IMR-90 (cell line): ENCODE results near the gene PTGES2. TPM values are rescaled to one million over a fixed set of nuclear protein-coding genes. Genes with fewer than 3 reads are reported as not detected.

Experiments
- ATAC-seq: fragments of 200-7000 bp; cut with Tn5 transposase; 2 replicates; pipeline ENCODE4 v1.9.1; 2020; ENCODE audit warnings: low read depth, mild to moderate bottlenecking, moderate library complexity
- BruUV-seq: library from RNA; stranded (reverse); fragments of 400-500 nt; replicated peaks from 2 replicates; lab custom pipeline; 2021; lab: Mats Ljungman, UMichigan
- CTCF ChIA-PET: fragments of 300-600 bp; formaldehyde crosslinking; extraction: SDS; loops from one replicate; lab custom pipeline; 2021; ENCODE audit warnings: antibody characterized with exemption; lab: Yijun Ruan, JAX
- POLR2A ChIA-PET: fragments of 300-600 bp; sonication (Branson Sonifier 250); formaldehyde crosslinking; loops from one replicate; lab custom pipeline; 2022; ENCODE audit warnings: antibody characterized with exemption; ENCODE audit not compliant: unreplicated experiment; lab: Charles Lee
- DNase-seq: peaks from one replicate; pipeline ENCODE4 v3.0.0; 2013
- H2AFZ ChIP-seq: replicated peaks from 2 replicates; pipeline ENCODE3; 2013; ENCODE audit warnings: low read length, mild to moderate bottlenecking; ENCODE audit not compliant: poor library complexity
- H2AK5ac ChIP-seq: 2 replicates; pipeline ENCODE4 v1.6.1; 2013; ENCODE audit warnings: low read depth, low read length, inconsistent platforms
- H2AK9ac ChIP-seq: replicated peaks from 2 replicates; pipeline ENCODE3; 2013; ENCODE audit warnings: mild to moderate bottlenecking, low read depth, low read length, moderate library complexity; ENCODE audit not compliant: poor library complexity
- H2BK120ac ChIP-seq: 2 replicates; pipeline ENCODE4 v1.6.1; 2013; ENCODE audit warnings: low read depth, low read length, inconsistent platforms
- H2BK15ac ChIP-seq: 3 replicates; pipeline ENCODE4 v1.6.1; 2013; ENCODE audit warnings: low read depth, low read length, inconsistent platforms
- H2BK20ac ChIP-seq: 2 replicates; pipeline ENCODE4 v1.6.1; 2013; ENCODE audit warnings: low read depth, mild to moderate bottlenecking, inconsistent platforms, low read length, moderate library complexity
- H2BK5ac ChIP-seq: 2 replicates; pipeline ENCODE4 v1.6.1; 2013; ENCODE audit warnings: mild to moderate bottlenecking, low read depth, low read length, inconsistent platforms; ENCODE audit not compliant: poor library complexity, severe bottlenecking
- H3K14ac ChIP-seq: replicated peaks from 2 replicates; pipeline ENCODE4 v1.6.1; 2013; ENCODE audit warnings: low read depth, low read length, inconsistent platforms
- H3K18ac ChIP-seq: 2 replicates; pipeline ENCODE4 v1.6.1; 2013; ENCODE audit warnings: low read depth, low read length, control low read depth
- H3K23ac ChIP-seq: 2 replicates; pipeline ENCODE4 v1.6.1; 2013; ENCODE audit warnings: low read depth, low read length, inconsistent platforms
- H3K27ac ChIP-seq: 2 replicates; pipeline ENCODE4 v1.5.1; 2013; ENCODE audit warnings: mild to moderate bottlenecking, control low read depth, low read length; ENCODE audit not compliant: insufficient read depth
- H3K27me3 ChIP-seq: 2 replicates; pipeline ENCODE4 v1.6.1; 2013; ENCODE audit warnings: low read length; ENCODE audit not compliant: control insufficient read depth, insufficient read depth
- H3K36me3 ChIP-seq: 2 replicates; pipeline ENCODE4 v1.6.1; 2013; ENCODE audit warnings: low read length, mixed read lengths; ENCODE audit not compliant: control insufficient read depth, insufficient read depth
- H3K4ac ChIP-seq: 2 replicates; pipeline ENCODE4 v1.6.1; 2013; ENCODE audit warnings: low read depth, low read length, inconsistent platforms
- H3K4me1 ChIP-seq: 2 replicates; pipeline ENCODE4 v1.6.1; 2013; ENCODE audit warnings: low read length, mixed read lengths; ENCODE audit not compliant: control insufficient read depth, insufficient read depth
- H3K4me2 ChIP-seq: 2 replicates; pipeline ENCODE4 v1.6.1; 2013; ENCODE audit warnings: low read depth, mild to moderate bottlenecking, control low read depth, low read length, moderate library complexity
- H3K4me3 ChIP-seq: 2 replicates; pipeline ENCODE4 v1.5.1; 2013; ENCODE audit warnings: low read depth, mild to moderate bottlenecking, control low read depth, low read length, moderate library complexity; ENCODE audit not compliant: insufficient read depth
- H3K56ac ChIP-seq: 2 replicates; pipeline ENCODE4 v1.6.1; 2013; ENCODE audit warnings: low read length, inconsistent platforms; ENCODE audit not compliant: insufficient read depth; ENCODE audit errors: extremely low read depth
- H3K79me1 ChIP-seq, 2 experiments: 2 replicates each; pipeline ENCODE4 v1.6.1; 2013; ENCODE audit warnings: low read length in 2 of 2, inconsistent platforms in 1 of 2, low read depth in 1 of 2
- H3K9ac ChIP-seq: 2 replicates; pipeline ENCODE4 v1.6.1; 2013; ENCODE audit warnings: low read depth, low read length, control low read depth
- H3K9me1 ChIP-seq: 2 replicates; pipeline ENCODE4 v1.6.1; 2013; ENCODE audit warnings: low read length, inconsistent platforms; ENCODE audit not compliant: insufficient read depth
- H3K9me3 ChIP-seq: 2 replicates; pipeline ENCODE4 v1.6.1; 2013; ENCODE audit warnings: low read length; ENCODE audit not compliant: control insufficient read depth, insufficient read depth
- H4K20me1 ChIP-seq: 2 replicates; pipeline ENCODE4 v1.6.1; 2013; ENCODE audit warnings: low read length, inconsistent platforms; ENCODE audit not compliant: insufficient read depth
- H4K5ac ChIP-seq: 2 replicates; pipeline ENCODE4 v1.6.1; 2013; ENCODE audit warnings: mild to moderate bottlenecking, low read depth, low read length, control low read depth
- H4K8ac ChIP-seq, 2 experiments: 2 replicates each; pipeline ENCODE4 v1.6.1; 2013; ENCODE audit warnings: low read depth in 2 of 2, low read length in 2 of 2, control low read depth in 1 of 2, inconsistent platforms in 1 of 2
- H4K91ac ChIP-seq: 2 replicates; pipeline ENCODE4 v1.6.1; 2013; ENCODE audit warnings: low read depth, low read length, inconsistent platforms; ENCODE audit not compliant: insufficient read depth
- BHLHE40 ChIP-seq: fragments of 150-350 bp; IDR thresholded peaks from 2 replicates; pipeline ENCODE4 v1.6.1; 2016; ENCODE audit warnings: mild to moderate bottlenecking, low read depth, low read length
- CHD1 ChIP-seq: IDR thresholded peaks from 2 replicates; pipeline ENCODE4 v1.6.1; 2012; ENCODE audit warnings: low read depth, low read length, improper control_type of control experiment
- FOS ChIP-seq: fragments of 150-350 bp; IDR thresholded peaks from 2 replicates; pipeline ENCODE4 v1.6.1; 2016; ENCODE audit warnings: low read depth, low read length
- MAFK ChIP-seq: IDR thresholded peaks from 2 replicates; pipeline ENCODE4 v1.6.1; 2012; ENCODE audit warnings: low read depth, low read length, improper control_type of control experiment
- MAZ ChIP-seq: IDR thresholded peaks from 2 replicates; pipeline ENCODE4 v1.6.1; 2012; ENCODE audit warnings: low read depth, mild to moderate bottlenecking, low read length, improper control_type of control experiment, moderate library complexity, borderline replicate concordance
- MXI1 ChIP-seq: IDR thresholded peaks from 2 replicates; pipeline ENCODE4 v1.6.1; 2012; ENCODE audit warnings: low read depth, mild to moderate bottlenecking, low read length, moderate library complexity, borderline replicate concordance
- NFE2L2 ChIP-seq: fragments of 150-350 bp; IDR thresholded peaks from 2 replicates; pipeline ENCODE4 v1.6.1; 2016; ENCODE audit warnings: low read depth, mild to moderate bottlenecking, low read length
- POLR2A ChIP-seq: IDR thresholded peaks from 2 replicates; pipeline ENCODE4 v1.6.1; 2012; ENCODE audit warnings: mild to moderate bottlenecking, low read depth, low read length
- RAD21 ChIP-seq: IDR thresholded peaks from 2 replicates; pipeline ENCODE4 v1.6.1; 2012; ENCODE audit warnings: low read length, improper control_type of control experiment
- RCOR1 ChIP-seq: IDR thresholded peaks from 2 replicates; pipeline ENCODE4 v1.6.1; 2012; ENCODE audit warnings: mild to moderate bottlenecking, low read length, improper control_type of control experiment; ENCODE audit not compliant: insufficient replicate concordance
- RFX5 ChIP-seq: IDR thresholded peaks from 2 replicates; pipeline ENCODE4 v1.8.0; 2012; ENCODE audit warnings: low read depth, mild to moderate bottlenecking, low read length, moderate library complexity
- SMC3 ChIP-seq: fragments of 150-350 bp; IDR thresholded peaks from 2 replicates; pipeline ENCODE4 v1.6.1; 2016; ENCODE audit warnings: low read depth, mild to moderate bottlenecking, antibody characterized with exemption, low read length, moderate library complexity
- WGBS, 2 experiments: methylation state at CpG; one replicate each; pipeline versions ENCODE4 v1.1.5 to v1.1.7; 2013; ENCODE audit warnings: missing lambda C conversion rate in 2 of 2; ENCODE audit not compliant: insufficient read length in 1 of 2; ENCODE audit errors: extremely low coverage in 2 of 2; 5-methylcytosine and 5-hydroxymethylcytosine counted together
- dilution Hi-C: fragments of 300-500 bp; cut with HindIII; formaldehyde crosslinking; loops from one replicate; pipeline ENCODE4 v1.14.3; 2018; ENCODE audit warnings: low sequenced_read_pairs; ENCODE audit not compliant: unreplicated experiment
- in situ Hi-C: fragments of 300-500 bp; cut with MboI; formaldehyde crosslinking; loops from 3 replicates; pipeline ENCODE4 v1.14.3; 2019; ENCODE audit warnings: low sequenced_read_pairs, inconsistent platforms, mixed read lengths
- intact Hi-C: fragments of 100-400 bp; cut with micrococcal nuclease; formaldehyde crosslinking; loops from 2 replicates; pipeline ENCODE4 v1.10.0; 2022
- polyA plus RNA-seq, 3 experiments: library from polyadenylated mRNA; depleted of rRNA; stranded (reverse); fragments of >200 nt; gene quantifications; 2 replicates each; pipeline ENCODE4 v1.2.3, GENCODE V29; 2012; ENCODE audit warnings: low replicate concordance in 1 of 3
- total RNA-seq: library from RNA; depleted of rRNA; stranded (reverse); fragments of >200 nt; gene quantifications from 2 replicates; pipeline ENCODE4 v1.2.3, GENCODE V29; 2012
- TF ChIP-seq, protein P1 (sequence below): conservative IDR thresholded peaks from 2 replicates; pipeline ENCODE4 v1.5.1; 2012; ENCODE audit warnings: mild to moderate bottlenecking, low read depth, low read length, improper control_type of control experiment
- TF ChIP-seq, protein P2 (sequence below): fragments of 150-350 bp; IDR thresholded peaks from 2 replicates; pipeline ENCODE4 v1.6.1; 2016; ENCODE audit warnings: low read depth, mild to moderate bottlenecking, low read length, moderate library complexity, borderline replicate concordance
- TF ChIP-seq, protein P3 (sequence below): fragments of 150-350 bp; IDR thresholded peaks from 2 replicates; pipeline ENCODE4 v1.6.1; 2017; ENCODE audit warnings: mild to moderate bottlenecking, antibody characterized with exemption, low read length, low read depth

PTGES2 gene
- total and polyA plus RNA-seq, 2 of the 4 experiments (the other 2 are of a cell fraction) = 100 to 107 TPM

DNA sequence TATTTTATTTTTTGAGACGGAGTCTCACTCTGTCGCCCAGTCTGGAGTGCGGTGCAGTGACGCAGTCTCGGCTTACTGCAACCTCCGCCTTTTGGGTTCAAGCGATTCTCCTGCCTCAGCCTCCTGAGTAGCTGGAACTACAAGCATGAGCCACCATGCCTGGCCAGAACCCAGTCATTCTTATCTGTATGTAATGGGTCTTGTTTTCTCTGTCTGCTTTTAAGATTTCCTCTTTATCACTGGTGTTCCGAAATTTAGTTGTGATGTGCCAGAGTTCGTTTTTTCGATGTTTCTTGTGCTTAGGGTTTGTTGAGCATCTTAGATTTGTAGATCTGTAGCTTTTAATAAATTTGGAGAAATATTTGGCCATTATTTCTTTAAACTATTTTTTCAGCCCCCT lies 40.3 kb downstream of the PTGES2 start:
- ATAC-seq (no peak), DNase-seq (no peak)
- Histone ChIP-seq H4K20me1 (peaks cover 4% of the 10 kb centered on the region; the same call in 1 of the 2 replicates), H2BK15ac (no peak overlapping the region), H3K23ac (no peak overlapping the region), H4K8ac (no peak overlapping the region), H3K4me1 (peaks cover 13% of the 10 kb centered on the region), H3K9me3 (no peaks in the 10 kb centered on the region), H4K91ac (no peak overlapping the region), H3K27me3 (no peaks in the 10 kb centered on the region), H2BK20ac (no peak overlapping the region), H3K4ac (no peak overlapping the region), H2AK5ac (no peak overlapping the region), H3K9ac (no peak overlapping the region), H2BK5ac (no peak overlapping the region), H3K14ac (no peak overlapping the region), H2AK9ac (no peak overlapping the region), H3K4me2 (no peak overlapping the region), H3K36me3 (no peaks in the 10 kb centered on the region), H3K56ac (no peak overlapping the region), H2AFZ (no peak overlapping the region), H4K5ac (no peak overlapping the region), H3K79me1 (peaks cover 20 to 69% of the 10 kb centered on the region in 2 experiments), H3K4me3 (no peak overlapping the region), H2BK120ac (no peak overlapping the region), H3K9me1 (peaks cover 5% of the 10 kb centered on the region), H3K27ac (no peak overlapping the region), H3K18ac (no peak overlapping the region)
- in situ Hi-C loops (no loop called here), dilution Hi-C loops (no loop called here), intact Hi-C loops (no loop called here)
- 60% methylated on average over 1 of the region's 10 CpGs; no CpG with 5 or more reads in 1 of the 2 experiments for WGBS, 2 experiments
- BruUV-seq = no TSS peak
- ChIA-PET CTCF (interaction anchor here (1.1 to 2.3 kb wide), 2 partner anchors 30 to 55 kb away, joined by 3 to 6 read pairs; no protein-coding TSS in a partner anchor), POLR2A (no interaction called here)
- TF ChIP-seq RFX5 = no peak
- TF ChIP-seq SMC3 = no peak
- TF ChIP-seq, protein P1, sequence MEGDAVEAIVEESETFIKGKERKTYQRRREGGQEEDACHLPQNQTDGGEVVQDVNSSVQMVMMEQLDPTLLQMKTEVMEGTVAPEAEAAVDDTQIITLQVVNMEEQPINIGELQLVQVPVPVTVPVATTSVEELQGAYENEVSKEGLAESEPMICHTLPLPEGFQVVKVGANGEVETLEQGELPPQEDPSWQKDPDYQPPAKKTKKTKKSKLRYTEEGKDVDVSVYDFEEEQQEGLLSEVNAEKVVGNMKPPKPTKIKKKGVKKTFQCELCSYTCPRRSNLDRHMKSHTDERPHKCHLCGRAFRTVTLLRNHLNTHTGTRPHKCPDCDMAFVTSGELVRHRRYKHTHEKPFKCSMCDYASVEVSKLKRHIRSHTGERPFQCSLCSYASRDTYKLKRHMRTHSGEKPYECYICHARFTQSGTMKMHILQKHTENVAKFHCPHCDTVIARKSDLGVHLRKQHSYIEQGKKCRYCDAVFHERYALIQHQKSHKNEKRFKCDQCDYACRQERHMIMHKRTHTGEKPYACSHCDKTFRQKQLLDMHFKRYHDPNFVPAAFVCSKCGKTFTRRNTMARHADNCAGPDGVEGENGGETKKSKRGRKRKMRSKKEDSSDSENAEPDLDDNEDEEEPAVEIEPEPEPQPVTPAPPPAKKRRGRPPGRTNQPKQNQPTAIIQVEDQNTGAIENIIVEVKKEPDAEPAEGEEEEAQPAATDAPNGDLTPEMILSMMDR = no peak
- no peak for TF ChIP-seq BHLHE40
- TF ChIP-seq RAD21 = no peak
- TF ChIP-seq MAFK = no peak
- no peak for TF ChIP-seq RCOR1
- no peak for TF ChIP-seq MXI1
- TF ChIP-seq, protein P2, sequence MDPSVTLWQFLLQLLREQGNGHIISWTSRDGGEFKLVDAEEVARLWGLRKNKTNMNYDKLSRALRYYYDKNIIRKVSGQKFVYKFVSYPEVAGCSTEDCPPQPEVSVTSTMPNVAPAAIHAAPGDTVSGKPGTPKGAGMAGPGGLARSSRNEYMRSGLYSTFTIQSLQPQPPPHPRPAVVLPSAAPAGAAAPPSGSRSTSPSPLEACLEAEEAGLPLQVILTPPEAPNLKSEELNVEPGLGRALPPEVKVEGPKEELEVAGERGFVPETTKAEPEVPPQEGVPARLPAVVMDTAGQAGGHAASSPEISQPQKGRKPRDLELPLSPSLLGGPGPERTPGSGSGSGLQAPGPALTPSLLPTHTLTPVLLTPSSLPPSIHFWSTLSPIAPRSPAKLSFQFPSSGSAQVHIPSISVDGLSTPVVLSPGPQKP = no peak
- TF ChIP-seq POLR2A = no peak
- no peak for TF ChIP-seq NFE2L2
- TF ChIP-seq, protein P3, sequence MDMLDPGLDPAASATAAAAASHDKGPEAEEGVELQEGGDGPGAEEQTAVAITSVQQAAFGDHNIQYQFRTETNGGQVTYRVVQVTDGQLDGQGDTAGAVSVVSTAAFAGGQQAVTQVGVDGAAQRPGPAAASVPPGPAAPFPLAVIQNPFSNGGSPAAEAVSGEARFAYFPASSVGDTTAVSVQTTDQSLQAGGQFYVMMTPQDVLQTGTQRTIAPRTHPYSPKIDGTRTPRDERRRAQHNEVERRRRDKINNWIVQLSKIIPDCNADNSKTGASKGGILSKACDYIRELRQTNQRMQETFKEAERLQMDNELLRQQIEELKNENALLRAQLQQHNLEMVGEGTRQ = no peak
- no peak for TF ChIP-seq CHD1
- no peak for TF ChIP-seq MAZ
- TF ChIP-seq FOS = no peak
